ENCODE results near the gene FBRSL1.

The FBRSL1 gene

DNA sequence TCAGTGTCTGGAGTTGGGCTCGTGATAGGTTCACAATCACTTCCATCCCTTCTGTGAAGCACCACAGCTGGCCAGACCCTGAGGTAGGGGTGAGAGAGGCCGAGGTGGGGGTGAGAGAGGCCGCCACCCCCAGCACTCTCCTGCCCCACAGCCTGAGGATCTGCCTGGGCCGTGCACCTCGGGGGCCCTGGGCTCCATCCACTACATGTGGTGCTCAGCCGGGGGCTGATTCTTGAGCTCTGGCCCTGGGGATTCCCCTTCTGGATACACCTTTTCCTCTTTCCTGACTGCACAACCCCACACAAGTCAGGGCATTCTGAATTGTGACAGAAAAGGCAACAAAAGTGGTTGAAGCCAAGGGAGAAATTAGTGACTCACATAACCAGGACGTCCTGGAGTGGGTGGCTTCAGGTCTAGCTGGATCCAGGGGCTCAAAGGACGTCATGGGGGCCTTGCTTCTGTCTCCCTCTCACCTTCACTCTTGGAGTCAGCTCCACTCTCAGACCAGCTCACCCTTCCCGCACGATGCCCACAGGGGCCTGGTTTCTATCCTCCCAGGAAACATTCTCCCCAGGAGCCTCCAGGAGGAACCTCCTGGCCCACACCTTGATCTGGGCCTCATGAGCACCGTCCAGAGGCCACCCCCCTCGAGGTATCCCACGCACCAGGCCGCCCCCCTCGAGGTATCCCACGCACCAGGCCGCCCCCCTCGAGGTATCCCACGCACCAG, 12.1 kb upstream of the FBRSL1 start:
- DNase-seq (ENCODE audit: low read depth) = no peak
- TF ChIP-seq, protein P1, sequence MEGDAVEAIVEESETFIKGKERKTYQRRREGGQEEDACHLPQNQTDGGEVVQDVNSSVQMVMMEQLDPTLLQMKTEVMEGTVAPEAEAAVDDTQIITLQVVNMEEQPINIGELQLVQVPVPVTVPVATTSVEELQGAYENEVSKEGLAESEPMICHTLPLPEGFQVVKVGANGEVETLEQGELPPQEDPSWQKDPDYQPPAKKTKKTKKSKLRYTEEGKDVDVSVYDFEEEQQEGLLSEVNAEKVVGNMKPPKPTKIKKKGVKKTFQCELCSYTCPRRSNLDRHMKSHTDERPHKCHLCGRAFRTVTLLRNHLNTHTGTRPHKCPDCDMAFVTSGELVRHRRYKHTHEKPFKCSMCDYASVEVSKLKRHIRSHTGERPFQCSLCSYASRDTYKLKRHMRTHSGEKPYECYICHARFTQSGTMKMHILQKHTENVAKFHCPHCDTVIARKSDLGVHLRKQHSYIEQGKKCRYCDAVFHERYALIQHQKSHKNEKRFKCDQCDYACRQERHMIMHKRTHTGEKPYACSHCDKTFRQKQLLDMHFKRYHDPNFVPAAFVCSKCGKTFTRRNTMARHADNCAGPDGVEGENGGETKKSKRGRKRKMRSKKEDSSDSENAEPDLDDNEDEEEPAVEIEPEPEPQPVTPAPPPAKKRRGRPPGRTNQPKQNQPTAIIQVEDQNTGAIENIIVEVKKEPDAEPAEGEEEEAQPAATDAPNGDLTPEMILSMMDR (conservative IDR thresholded peaks at IDR 0.05; ENCODE audit: low read depth, low read length) = no peak
- H3K4me3 ChIP-seq (ENCODE audit: low read depth, low read length) = no peak overlapping the region

DNA sequence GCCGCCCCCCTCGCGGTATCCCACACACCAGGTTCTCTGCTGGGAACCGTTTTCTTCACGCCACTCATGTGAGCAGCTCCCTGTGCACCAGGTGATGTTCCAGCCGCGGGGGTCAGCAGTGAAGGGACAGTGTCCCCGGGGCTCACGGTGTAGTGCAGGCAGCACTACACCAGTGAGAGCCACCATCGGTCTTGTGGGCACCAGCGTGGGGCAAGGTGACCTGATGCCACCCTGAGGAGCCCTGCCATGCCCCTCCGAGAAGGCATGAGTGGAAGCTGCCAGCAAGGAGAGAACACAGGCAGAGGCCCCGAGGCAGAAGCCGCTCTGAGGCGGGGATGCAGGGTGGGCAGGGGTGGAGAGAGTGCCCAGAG, 11.5 kb upstream of the FBRSL1 start:
- TF ChIP-seq, protein P1 (conservative IDR thresholded peaks at IDR 0.05; ENCODE audit: low read depth, low read length) = no peak
- no peak for DNase-seq (ENCODE audit: low read depth)
- no peak overlapping the region for H3K4me3 ChIP-seq (ENCODE audit: low read depth, low read length)

DNA sequence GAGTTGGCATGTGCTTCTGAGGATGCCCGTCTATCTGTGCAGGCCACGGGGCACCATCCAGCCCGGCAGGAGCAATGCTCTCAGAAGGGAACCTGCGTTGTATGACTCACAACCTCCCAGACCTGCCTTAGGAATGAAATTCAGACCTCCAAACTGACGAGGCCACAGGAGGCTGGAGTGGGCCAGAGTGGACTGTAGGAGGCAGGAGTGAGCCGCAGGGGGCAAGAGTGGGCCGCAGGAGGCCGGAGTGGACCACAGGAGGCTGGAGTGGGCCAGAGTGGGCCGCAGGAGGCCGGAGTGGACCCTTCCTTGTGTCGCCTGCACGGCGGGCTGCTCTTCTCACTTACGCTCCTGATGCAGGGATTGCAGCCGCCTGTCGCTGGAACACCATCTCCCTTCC, 11.1 kb upstream of the FBRSL1 start:
- H3K4me3 ChIP-seq (ENCODE audit: low read depth, low read length) = no peak overlapping the region
- peak; percentile 28 for DNase-seq (ENCODE audit: low read depth)
- TF ChIP-seq, protein P1 (conservative IDR thresholded peaks at IDR 0.05; ENCODE audit: low read depth, low read length) = peak; percentile 48

DNA sequence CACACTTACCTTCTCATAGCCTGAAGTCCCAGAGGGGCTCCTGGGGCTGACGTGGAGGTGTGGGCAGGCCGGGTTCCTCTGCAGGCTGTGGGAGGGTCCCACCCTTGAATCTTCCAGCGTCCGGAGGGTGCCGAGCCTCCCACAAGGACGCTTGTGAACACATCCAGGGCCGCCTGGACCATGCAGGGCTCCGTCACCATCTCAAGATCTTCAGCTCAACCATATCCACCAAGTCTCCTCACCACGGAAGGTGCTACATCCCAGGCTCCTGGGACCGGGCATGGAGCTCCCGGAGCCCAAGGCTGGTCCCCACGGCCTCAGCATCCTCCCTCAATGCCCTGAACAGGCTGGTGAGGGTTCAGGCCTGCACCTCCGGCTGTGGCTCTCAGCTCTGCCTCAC, 10.7 kb upstream of the FBRSL1 start:
- no peak overlapping the region for H3K4me3 ChIP-seq (ENCODE audit: low read depth, low read length)
- TF ChIP-seq, protein P1 (conservative IDR thresholded peaks at IDR 0.05; ENCODE audit: low read depth, low read length) = no peak
- DNase-seq (ENCODE audit: low read depth) = no peak

DNA sequence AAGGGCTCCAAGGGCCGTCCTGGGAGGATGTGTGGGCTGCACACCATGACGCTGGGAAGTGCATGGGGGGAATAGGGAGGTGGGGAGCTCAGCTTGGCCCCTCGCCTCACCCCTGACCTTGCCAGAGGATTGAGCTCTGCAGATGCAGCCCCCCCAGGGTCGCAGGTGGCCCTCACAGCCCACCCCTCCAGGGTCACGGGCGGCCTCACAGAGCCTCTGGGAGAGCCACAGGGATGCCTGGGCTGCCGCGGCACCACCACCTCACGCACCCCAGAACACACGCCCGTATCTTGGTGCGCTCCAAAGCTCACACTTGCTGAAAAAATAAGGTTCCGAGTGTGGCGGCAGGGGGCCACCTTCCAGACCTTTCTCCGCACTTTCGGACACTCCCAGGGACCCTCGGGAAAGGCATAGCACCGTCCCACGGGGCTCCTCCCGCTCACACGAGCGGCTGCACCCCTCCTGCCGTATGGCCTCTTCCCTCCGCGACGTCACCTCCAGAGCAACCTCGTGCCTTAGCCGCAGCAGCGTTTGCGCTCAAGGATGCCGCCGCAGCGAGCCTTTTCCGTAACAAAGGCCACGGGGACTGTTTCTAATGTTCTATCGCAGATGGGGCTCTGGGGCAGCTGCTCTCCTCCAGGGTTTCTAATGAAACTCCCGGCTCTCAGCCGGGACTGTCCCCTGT, 9.9 kb upstream of the FBRSL1 start:
- TF ChIP-seq, protein P1 (conservative IDR thresholded peaks at IDR 0.05; ENCODE audit: low read depth, low read length) = no peak
- DNase-seq (ENCODE audit: low read depth) = no peak
- no peak overlapping the region for H3K4me3 ChIP-seq (ENCODE audit: low read depth, low read length)

DNA sequence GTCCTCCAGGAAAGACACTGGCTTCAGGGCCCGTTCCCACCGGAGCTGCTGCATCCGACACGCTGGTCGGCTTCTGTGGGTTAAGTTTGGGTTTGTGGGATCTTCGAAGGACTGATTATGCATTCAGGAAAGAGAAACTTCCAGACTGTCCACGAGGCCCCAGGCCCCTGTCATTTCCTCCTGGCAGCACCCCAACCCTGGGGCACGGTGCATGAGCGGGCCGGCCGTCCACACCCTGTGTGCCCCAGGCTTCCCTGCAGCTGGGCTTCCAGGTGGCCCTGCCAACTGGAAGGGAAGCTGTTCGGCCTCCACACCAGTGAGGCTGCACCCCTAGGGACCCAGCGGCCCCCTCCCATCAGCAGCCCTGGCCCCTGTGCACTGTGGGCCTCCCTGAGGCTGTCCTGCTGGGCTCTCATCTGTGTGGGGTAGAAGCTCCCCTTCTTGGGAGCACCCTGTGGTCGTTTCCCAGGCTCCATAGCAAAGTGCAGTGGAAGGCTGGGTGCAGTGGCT, 9.3 kb upstream of the FBRSL1 start:
- no peak overlapping the region for H3K4me3 ChIP-seq (ENCODE audit: low read depth, low read length)
- DNase-seq (ENCODE audit: low read depth) = no peak
- TF ChIP-seq, protein P1 (conservative IDR thresholded peaks at IDR 0.05; ENCODE audit: low read depth, low read length) = no peak

Data from choroid plexus epithelial cell (primary cell).